ENCODE data around the gene TBPL2. TPM values are rescaled to one million over a fixed set of nuclear protein-coding genes. Genes with fewer than 3 reads are reported as not detected.

The TBPL2 gene
- total RNA-seq, 1 experiment from 2014 or later, result not detected

DNA sequence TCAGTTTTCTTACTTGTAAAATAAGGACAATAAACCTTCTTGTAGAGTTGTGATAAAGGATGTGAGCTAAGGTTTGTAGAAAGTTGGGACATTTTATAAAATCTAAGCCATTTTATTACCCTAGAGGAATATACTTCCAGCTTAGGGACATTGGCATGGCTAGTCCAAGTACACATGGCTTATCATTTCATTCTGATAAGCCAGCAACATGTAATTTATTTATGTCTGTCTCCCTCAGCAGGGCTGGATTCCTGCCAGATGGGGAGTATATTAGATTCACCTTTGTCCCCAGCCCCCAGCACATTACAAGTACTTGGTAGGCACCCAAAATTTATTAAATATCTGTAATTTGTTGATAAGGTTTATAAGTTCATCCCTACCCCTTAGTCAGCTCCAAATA is 22.5 kb downstream of the TBPL2 start:
- CTCF ChIA-PET, result interaction anchor here (0.6 to 3.9 kb wide), 4 partner anchors 10 to 175 kb away, joined by 3 to 38 read pairs (median 4); no protein-coding TSS in a partner anchor
- TF ChIP-seq, protein P1, sequence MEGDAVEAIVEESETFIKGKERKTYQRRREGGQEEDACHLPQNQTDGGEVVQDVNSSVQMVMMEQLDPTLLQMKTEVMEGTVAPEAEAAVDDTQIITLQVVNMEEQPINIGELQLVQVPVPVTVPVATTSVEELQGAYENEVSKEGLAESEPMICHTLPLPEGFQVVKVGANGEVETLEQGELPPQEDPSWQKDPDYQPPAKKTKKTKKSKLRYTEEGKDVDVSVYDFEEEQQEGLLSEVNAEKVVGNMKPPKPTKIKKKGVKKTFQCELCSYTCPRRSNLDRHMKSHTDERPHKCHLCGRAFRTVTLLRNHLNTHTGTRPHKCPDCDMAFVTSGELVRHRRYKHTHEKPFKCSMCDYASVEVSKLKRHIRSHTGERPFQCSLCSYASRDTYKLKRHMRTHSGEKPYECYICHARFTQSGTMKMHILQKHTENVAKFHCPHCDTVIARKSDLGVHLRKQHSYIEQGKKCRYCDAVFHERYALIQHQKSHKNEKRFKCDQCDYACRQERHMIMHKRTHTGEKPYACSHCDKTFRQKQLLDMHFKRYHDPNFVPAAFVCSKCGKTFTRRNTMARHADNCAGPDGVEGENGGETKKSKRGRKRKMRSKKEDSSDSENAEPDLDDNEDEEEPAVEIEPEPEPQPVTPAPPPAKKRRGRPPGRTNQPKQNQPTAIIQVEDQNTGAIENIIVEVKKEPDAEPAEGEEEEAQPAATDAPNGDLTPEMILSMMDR (IDR thresholded peaks at IDR 0.05; ENCODE audit: unreplicated experiment), result no peak
- no peak overlapping the region for H3K4me3 Mint-ChIP-seq (ENCODE audit: unreplicated experiment)

DNA sequence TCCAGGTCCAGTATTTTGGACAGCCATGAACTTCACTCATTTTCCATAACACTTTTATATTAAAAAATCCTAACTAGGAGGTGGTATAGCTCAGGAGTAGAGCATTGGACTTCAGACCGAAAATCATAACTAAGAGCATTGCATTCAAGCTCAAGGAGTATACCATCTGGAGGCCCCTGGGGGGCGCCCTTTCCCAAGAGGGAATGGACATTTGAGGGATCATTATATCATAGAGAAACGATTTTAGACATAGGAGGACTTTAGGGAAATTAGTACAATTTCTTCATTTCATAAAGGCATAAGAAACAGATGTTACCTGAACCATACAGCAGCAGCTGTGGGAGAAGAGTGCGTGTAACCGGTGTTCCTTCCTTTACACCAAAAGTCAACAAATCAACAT is 23.6 kb downstream of the TBPL2 start:
- H3K4me3 Mint-ChIP-seq (ENCODE audit: unreplicated experiment), result no peak overlapping the region
- TF ChIP-seq, protein P1 (IDR thresholded peaks at IDR 0.05; ENCODE audit: unreplicated experiment), result peak; percentile 33
- no peaks in the 10 kb centered on the region for H3K36me3 Mint-ChIP-seq (ENCODE audit: insufficient read depth, unreplicated experiment)
- H3K27ac Mint-ChIP-seq (ENCODE audit: low read depth, unreplicated experiment), result no peak overlapping the region
- H3K4me1 Mint-ChIP-seq (ENCODE audit: insufficient read depth, unreplicated experiment), result peaks cover 8% of the 10 kb centered on the region
- no peaks in the 10 kb centered on the region for H3K9me3 Mint-ChIP-seq (ENCODE audit: unreplicated experiment)
- peaks cover 22% of the 10 kb centered on the region for H3K27me3 Mint-ChIP-seq (ENCODE audit: insufficient read depth, unreplicated experiment)
- peak; percentile 60 for DNase-seq (ENCODE audit: unreplicated experiment)
- ChIA-PET CTCF (interaction anchor here (0.6 to 3.9 kb wide), 9 partner anchors 11 to 1071 kb away, joined by 3 to 38 read pairs (median 4); no protein-coding TSS in a partner anchor), POLR2A (no interaction called here)
- intact Hi-C loops (cut with micrococcal nuclease), result no loop called here
- BruUV-seq (replicated peaks), result no TSS peak

More for the DNA sequence above, 22.5 kb downstream of the TBPL2 start:
- H3K4me1 Mint-ChIP-seq (ENCODE audit: insufficient read depth, unreplicated experiment), result peaks cover 2% of the 10 kb centered on the region
- POLR2A ChIA-PET, result interaction anchor here (0.7 kb wide), 1 partner anchor 293 kb away, joined by 3 read pairs; no protein-coding TSS in a partner anchor
- no peak for DNase-seq (ENCODE audit: unreplicated experiment)
- peaks cover 22% of the 10 kb centered on the region for H3K27me3 Mint-ChIP-seq (ENCODE audit: insufficient read depth, unreplicated experiment)
- BruUV-seq (replicated peaks), result no TSS peak
- no peaks in the 10 kb centered on the region for H3K36me3 Mint-ChIP-seq (ENCODE audit: insufficient read depth, unreplicated experiment)
- no peak overlapping the region for H3K27ac Mint-ChIP-seq (ENCODE audit: low read depth, unreplicated experiment)
- H3K9me3 Mint-ChIP-seq (ENCODE audit: unreplicated experiment), result no peaks in the 10 kb centered on the region
- intact Hi-C loops (cut with micrococcal nuclease), result no loop called here

DNA sequence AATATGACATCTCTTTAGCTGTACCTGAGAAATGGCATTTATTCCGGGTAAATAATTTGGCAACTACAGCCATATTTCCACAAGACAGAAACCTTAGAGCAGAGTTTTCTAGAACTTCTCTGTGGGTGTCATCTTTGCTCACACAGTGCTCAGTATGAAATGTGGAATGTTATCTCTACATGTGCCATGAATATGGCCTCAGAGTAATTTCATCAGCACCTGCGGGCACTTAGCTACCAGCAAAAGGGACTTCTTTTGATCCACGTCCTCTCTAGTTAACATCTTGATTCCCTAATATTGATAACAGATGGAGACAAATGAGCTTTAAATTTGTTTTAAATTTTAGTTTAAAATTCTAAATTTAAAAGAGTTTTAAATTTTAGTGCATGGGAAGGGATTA is 25.9 kb downstream of the TBPL2 start:
- Mint-ChIP-seq H3K4me3 (ENCODE audit: unreplicated experiment) (no peak overlapping the region), H3K27ac (ENCODE audit: low read depth, unreplicated experiment) (no peak overlapping the region), H3K27me3 (ENCODE audit: insufficient read depth, unreplicated experiment) (peaks cover 22% of the 10 kb centered on the region), H3K36me3 (ENCODE audit: insufficient read depth, unreplicated experiment) (no peaks in the 10 kb centered on the region), H3K4me1 (ENCODE audit: insufficient read depth, unreplicated experiment) (peaks cover 14% of the 10 kb centered on the region), H3K9me3 (ENCODE audit: unreplicated experiment) (no peaks in the 10 kb centered on the region)
- intact Hi-C loops (cut with micrococcal nuclease), result loop anchor here (5.0 kb wide), 1 partner anchor 142 kb away; the partner anchor contains the start of gene FBXO34
- CTCF ChIA-PET, result interaction anchor here (0.8 to 1.0 kb wide), 2 partner anchors 13 to 74 kb away, joined by 3 read pairs; no protein-coding TSS in a partner anchor
- TF ChIP-seq, protein P1 (IDR thresholded peaks at IDR 0.05; ENCODE audit: unreplicated experiment), result no peak
- POLR2A ChIA-PET, result interaction anchor here (1.0 to 1.3 kb wide), 3 partner anchors 13 to 144 kb away, joined by 3 to 5 read pairs (median 3); partner anchors contain the start of gene FBXO34
- no TSS peak for BruUV-seq (replicated peaks)
- DNase-seq (ENCODE audit: unreplicated experiment), result no peak

DNA sequence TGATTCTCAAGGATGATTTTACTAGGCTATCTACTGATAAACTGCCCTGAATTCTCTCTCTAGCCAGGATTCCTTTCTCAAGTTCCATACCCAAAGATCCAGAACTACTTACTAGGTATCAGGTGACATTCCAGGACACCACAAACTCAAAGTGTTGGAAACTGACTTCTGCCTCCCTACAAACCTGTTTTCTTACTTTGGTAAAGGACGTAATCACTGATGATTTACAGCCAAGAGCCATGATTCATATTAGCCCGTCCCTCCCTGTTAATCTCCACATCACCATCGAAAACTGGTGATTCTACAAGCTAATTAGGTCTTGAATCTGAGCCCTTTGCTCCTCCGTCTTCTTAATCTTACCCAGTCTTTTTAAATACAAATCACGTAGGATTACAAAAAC is 27.7 kb downstream of the TBPL2 start:
- CTCF ChIA-PET, result interaction anchor here (0.5 to 0.7 kb wide), 3 partner anchors 46 to 252 kb away, joined by 3 read pairs; no protein-coding TSS in a partner anchor
- Mint-ChIP-seq H3K4me1 (ENCODE audit: insufficient read depth, unreplicated experiment) (peaks cover 23% of the 10 kb centered on the region), H3K27ac (ENCODE audit: low read depth, unreplicated experiment) (peak overlapping the region; percentile 96), H3K27me3 (ENCODE audit: insufficient read depth, unreplicated experiment) (peaks cover 22% of the 10 kb centered on the region), H3K4me3 (ENCODE audit: unreplicated experiment) (peak overlapping the region; percentile 85), H3K9me3 (ENCODE audit: unreplicated experiment) (no peaks in the 10 kb centered on the region), H3K36me3 (ENCODE audit: insufficient read depth, unreplicated experiment) (no peaks in the 10 kb centered on the region)
- BruUV-seq (replicated peaks), result no TSS peak
- intact Hi-C loops (cut with micrococcal nuclease), result loop anchor here (5.0 kb wide), 1 partner anchor 140 kb away; the partner anchor contains the start of gene FBXO34
- POLR2A ChIA-PET, result interaction anchor here (0.6 to 3.7 kb wide), 14 partner anchors 9 to 884 kb away, joined by 3 to 22 read pairs (median 4); partner anchors contain the start of gene FBXO34
- TF ChIP-seq, protein P1 (IDR thresholded peaks at IDR 0.05; ENCODE audit: unreplicated experiment), result no peak
- DNase-seq (ENCODE audit: unreplicated experiment), result peak; percentile 24
